ENCODE results near the gene MOSPD3.

DNA sequence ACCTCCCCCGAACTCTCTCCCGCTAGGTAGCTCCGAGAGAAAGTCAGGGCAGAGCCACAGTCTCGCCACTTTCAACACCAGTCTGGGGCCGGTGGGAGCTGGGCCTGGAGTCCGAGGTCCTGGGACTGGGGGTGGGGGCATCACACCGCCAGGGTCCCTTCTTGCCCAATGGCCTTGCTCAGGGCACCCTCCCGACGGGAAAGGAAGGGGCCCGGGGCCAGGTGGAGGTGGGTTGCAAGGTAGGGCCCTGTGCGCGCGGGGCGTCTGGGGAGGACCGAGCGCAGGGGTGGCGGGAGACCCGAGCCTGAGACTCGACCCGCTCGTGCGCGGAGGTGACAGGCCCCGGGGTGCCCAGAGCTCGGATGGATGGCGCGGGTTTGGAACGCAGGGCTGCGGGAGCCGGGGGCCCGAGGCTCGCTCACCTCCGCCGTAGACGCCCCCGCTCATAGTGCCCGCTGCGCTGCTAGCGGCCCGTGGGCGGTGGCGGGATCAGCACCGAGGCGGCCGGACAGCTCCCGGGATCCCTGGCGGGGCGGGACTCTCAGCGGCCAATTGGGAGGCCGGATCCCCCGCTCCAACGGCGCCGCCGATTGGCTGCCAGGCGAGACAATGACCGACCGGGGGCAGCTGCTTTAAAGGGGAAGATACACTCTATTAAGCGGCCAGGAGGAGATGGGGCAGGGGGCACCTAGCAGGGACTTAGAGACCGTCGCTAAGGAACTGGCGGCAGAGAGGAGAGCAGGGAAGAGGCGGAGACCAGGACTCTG lies 43.8 kb downstream of the MOSPD3 start, which contains the start of gene ACTL6B:
- TF ChIP-seq, protein P1, sequence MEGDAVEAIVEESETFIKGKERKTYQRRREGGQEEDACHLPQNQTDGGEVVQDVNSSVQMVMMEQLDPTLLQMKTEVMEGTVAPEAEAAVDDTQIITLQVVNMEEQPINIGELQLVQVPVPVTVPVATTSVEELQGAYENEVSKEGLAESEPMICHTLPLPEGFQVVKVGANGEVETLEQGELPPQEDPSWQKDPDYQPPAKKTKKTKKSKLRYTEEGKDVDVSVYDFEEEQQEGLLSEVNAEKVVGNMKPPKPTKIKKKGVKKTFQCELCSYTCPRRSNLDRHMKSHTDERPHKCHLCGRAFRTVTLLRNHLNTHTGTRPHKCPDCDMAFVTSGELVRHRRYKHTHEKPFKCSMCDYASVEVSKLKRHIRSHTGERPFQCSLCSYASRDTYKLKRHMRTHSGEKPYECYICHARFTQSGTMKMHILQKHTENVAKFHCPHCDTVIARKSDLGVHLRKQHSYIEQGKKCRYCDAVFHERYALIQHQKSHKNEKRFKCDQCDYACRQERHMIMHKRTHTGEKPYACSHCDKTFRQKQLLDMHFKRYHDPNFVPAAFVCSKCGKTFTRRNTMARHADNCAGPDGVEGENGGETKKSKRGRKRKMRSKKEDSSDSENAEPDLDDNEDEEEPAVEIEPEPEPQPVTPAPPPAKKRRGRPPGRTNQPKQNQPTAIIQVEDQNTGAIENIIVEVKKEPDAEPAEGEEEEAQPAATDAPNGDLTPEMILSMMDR (IDR thresholded peaks at IDR 0.05; ENCODE audit: extremely low read depth in 1 of 2, insufficient read depth in 1 of 2, low read depth in 1 of 2, low read length in 2 of 2), result no peak
- TF ChIP-seq, protein P2, sequence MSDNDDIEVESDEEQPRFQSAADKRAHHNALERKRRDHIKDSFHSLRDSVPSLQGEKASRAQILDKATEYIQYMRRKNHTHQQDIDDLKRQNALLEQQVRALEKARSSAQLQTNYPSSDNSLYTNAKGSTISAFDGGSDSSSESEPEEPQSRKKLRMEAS (IDR thresholded peaks at IDR 0.05; ENCODE audit: insufficient read depth, insufficient read length), result no peak
- no peak for TF ChIP-seq POLR2A (IDR thresholded peaks at IDR 0.05; ENCODE audit: low read depth, low read length)
- TF ChIP-seq EZH2 (IDR thresholded peaks at IDR 0.05; ENCODE audit: borderline replicate concordance, low read depth, low read length, severe bottlenecking), result no peak
- no peak for TF ChIP-seq MYC (IDR thresholded peaks at IDR 0.05; ENCODE audit: low read depth, low read length)
- TF ChIP-seq POLR2AphosphoS5 (IDR thresholded peaks at IDR 0.05; ENCODE audit: insufficient read depth, low read depth, low read length), result no peak

Data from endothelial cell of umbilical vein (primary cell).